Parathyroid adenoma (tissue), 2 donors: ENCODE data around the gene ARRB2.
"Not testable (repeated sequence)": the region's sequence is repeated elsewhere in the genome, so short reads cannot be mapped to it uniquely, and the experiment has no call there.

Experiments used
- H2AFZ ChIP-seq: fragments of 300-600 bp; sonication (generic); one replicate; pipeline ENCODE4 v1.7.0; 2017; ENCODE audit warnings: antibody characterized with exemption, mild to moderate bottlenecking
- H3K27ac ChIP-seq: fragments of 300-600 bp; sonication (generic); one replicate; pipeline ENCODE4 v1.7.0; 2017
- H3K27me3 ChIP-seq: fragments of 300-600 bp; sonication (generic); one replicate; pipeline ENCODE4 v1.7.0; 2017; ENCODE audit warnings: low read length; ENCODE audit not compliant: control insufficient read depth, insufficient read depth
- H3K36me3 ChIP-seq: fragments of 300-600 bp; sonication (generic); one replicate; pipeline ENCODE4 v1.7.0; 2017; ENCODE audit warnings: low read length; ENCODE audit not compliant: control insufficient read depth, insufficient read depth
- H3K4me1 ChIP-seq: fragments of 300-600 bp; sonication (generic); one replicate; pipeline ENCODE4 v1.7.0; 2017; ENCODE audit warnings: control low read depth
- H3K4me2 ChIP-seq: fragments of 300-600 bp; sonication (generic); one replicate; pipeline ENCODE4 v1.7.0; 2017; ENCODE audit warnings: low read length
- H3K4me3 ChIP-seq: fragments of 300-600 bp; sonication (generic); one replicate; pipeline ENCODE4 v1.7.0; 2017; ENCODE audit warnings: low read depth, low read length
- H3K79me2 ChIP-seq: fragments of 300-600 bp; sonication (generic); one replicate; pipeline ENCODE4 v1.7.0; 2017; ENCODE audit warnings: control low read depth
- H3K9ac ChIP-seq: fragments of 300-600 bp; sonication (generic); one replicate; pipeline ENCODE4 v1.7.0; 2017; ENCODE audit warnings: mild to moderate bottlenecking
- H3K9me3 ChIP-seq: fragments of 300-600 bp; sonication (generic); one replicate; pipeline ENCODE4 v1.7.0; 2017; ENCODE audit warnings: low read length; ENCODE audit not compliant: control insufficient read depth
- TF ChIP-seq, protein P1 (sequence below): fragments of 300-600 bp; sonication (generic); IDR thresholded peaks from one replicate; pipeline ENCODE4 v1.7.0; 2017; ENCODE audit warnings: antibody characterized with exemption, mild to moderate bottlenecking
- donor health status: primary hyperparathyroidism.

Gene ARRB2

DNA sequence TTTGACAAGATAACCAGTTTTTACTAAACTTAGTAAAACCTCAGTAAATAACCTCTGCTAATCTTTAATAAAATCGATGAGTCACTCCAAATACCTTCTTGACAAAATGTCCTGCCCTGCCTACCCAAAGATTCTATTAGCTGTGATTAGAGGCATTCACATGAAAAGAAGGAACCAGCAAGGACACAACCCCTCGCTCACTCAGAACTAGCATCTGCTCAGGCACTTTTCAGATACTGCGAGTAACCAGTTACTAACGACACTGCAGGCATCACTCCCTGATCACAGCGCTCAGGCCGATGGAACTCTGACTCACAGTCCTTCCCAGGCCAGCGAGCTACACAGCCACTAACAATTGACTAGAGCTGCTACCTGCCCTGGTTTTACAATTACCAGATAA is 30.8 kb upstream of the ARRB2 start:
- Histone ChIP-seq H3K4me2 (no peak overlapping the region), H3K79me2 (peaks cover 5% of the 10 kb centered on the region), H3K27ac (no peak overlapping the region), H2AFZ (no peak overlapping the region), H3K27me3 (no peaks in the 10 kb centered on the region), H3K9me3 (no peaks in the 10 kb centered on the region), H3K4me3 (no peak overlapping the region), H3K9ac (no peak overlapping the region), H3K4me1 (peaks cover 9% of the 10 kb centered on the region), H3K36me3 (no peaks in the 10 kb centered on the region)
- TF ChIP-seq, protein P1, sequence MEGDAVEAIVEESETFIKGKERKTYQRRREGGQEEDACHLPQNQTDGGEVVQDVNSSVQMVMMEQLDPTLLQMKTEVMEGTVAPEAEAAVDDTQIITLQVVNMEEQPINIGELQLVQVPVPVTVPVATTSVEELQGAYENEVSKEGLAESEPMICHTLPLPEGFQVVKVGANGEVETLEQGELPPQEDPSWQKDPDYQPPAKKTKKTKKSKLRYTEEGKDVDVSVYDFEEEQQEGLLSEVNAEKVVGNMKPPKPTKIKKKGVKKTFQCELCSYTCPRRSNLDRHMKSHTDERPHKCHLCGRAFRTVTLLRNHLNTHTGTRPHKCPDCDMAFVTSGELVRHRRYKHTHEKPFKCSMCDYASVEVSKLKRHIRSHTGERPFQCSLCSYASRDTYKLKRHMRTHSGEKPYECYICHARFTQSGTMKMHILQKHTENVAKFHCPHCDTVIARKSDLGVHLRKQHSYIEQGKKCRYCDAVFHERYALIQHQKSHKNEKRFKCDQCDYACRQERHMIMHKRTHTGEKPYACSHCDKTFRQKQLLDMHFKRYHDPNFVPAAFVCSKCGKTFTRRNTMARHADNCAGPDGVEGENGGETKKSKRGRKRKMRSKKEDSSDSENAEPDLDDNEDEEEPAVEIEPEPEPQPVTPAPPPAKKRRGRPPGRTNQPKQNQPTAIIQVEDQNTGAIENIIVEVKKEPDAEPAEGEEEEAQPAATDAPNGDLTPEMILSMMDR, result no peak

DNA sequence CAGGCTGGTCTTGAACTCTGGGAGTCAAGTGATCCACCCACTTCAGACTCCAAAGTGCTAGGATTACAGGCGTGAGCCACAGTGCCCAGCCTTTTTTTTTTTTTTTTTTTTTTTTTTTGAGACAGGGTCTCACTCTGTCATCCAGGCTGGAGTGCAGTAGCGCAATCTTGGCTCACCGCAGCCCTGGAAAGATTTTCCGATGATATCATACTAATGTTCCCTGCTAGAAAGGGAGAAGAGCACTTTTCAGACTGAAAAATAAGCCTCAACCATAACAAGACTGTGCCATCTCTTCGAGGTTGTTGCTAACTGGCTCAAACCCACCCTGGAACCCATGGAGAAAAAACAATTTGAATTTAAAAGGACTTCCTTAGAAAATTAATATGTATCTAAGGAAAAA is 26.7 kb upstream of the ARRB2 start:
- H3K27me3 ChIP-seq, H3K36me3 ChIP-seq, H2AFZ ChIP-seq, H3K4me2 ChIP-seq, H3K9ac ChIP-seq, H3K27ac ChIP-seq, H3K4me1 ChIP-seq, H3K9me3 ChIP-seq, H3K4me3 ChIP-seq: not testable (repeated sequence)
- H3K79me2 ChIP-seq, result peaks cover 17% of the 10 kb centered on the region

DNA sequence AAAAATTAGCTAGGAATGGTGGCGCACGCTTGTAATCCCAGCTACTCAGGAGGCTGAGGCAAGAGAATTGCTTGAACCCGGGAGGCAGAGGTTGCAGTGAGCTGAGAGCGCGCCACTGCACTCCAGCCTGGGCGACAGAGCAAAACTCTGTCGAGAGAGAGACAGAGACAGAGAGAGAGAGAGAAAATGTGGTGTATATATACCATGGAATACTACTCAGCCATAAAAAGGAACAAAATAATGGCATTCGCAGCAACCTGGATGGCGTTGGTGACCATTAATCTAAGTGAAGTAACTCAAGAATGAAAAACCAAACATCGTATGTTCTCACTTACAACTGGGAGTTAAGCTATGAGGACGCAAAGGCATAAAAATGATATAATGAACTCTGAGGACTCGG is 20.6 kb upstream of the ARRB2 start:
- not testable (repeated sequence) for H3K27ac ChIP-seq

DNA sequence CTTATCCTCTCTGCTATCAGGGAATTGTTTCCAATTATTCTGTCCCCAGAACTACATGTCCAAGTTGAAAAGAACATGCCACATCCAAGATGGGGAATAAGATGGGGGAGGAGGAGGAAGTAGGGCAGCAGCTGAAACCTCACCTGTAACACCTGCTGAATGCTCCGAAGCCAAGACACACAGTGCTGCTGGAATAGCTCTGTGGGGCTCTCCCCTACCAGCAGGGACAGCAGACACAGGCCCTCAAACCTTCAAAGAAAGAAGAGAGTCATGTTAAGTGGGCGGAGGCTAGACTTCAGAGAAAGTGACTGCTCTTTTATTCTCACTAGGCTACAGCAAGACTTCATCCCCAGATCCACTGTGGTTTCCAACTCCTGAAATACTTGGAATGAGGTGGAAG is 19.7 kb upstream of the ARRB2 start:
- H3K27me3 ChIP-seq, result no peaks in the 10 kb centered on the region
- no peaks in the 10 kb centered on the region for H3K36me3 ChIP-seq
- H3K9me3 ChIP-seq, result no peaks in the 10 kb centered on the region
- peaks cover 4% of the 10 kb centered on the region for H3K4me1 ChIP-seq
- H3K4me3 ChIP-seq, result no peak overlapping the region
- H3K79me2 ChIP-seq, result peaks cover 36% of the 10 kb centered on the region
- H3K4me2 ChIP-seq, result no peak overlapping the region
- TF ChIP-seq, protein P1, result no peak
- H2AFZ ChIP-seq, result no peak overlapping the region
- no peak overlapping the region for H3K9ac ChIP-seq
- H3K27ac ChIP-seq, result no peak overlapping the region

More for the DNA sequence above, 20.6 kb upstream of the ARRB2 start:
- H2AFZ ChIP-seq, H3K9me3 ChIP-seq, H3K36me3 ChIP-seq, H3K4me3 ChIP-seq, H3K4me1 ChIP-seq, H3K9ac ChIP-seq, H3K4me2 ChIP-seq, H3K27me3 ChIP-seq: not testable (repeated sequence)
- H3K79me2 ChIP-seq, result peaks cover 34% of the 10 kb centered on the region

DNA sequence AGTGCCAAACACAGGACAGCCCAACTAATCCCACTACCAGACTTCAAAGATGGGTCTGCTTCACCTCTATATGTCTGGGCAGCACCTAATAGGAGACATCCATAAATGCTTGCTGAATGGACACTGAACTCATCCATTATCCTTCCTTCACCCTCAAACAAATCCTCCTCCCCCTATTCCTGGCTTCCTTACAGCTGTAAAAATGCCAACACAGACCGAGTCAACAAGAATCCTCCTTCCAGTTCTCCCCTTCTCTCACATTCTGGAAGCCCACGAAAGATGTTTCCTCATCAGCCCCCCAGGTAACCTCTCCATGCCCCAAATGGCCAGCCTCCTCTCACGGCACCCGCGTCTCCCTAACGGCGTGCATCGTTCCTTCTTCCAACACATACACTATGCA is 18.7 kb upstream of the ARRB2 start:
- TF ChIP-seq, protein P1, result no peak
- Histone ChIP-seq H3K4me3 (no peak overlapping the region), H2AFZ (no peak overlapping the region), H3K4me2 (no peak overlapping the region), H3K9ac (no peak overlapping the region), H3K27me3 (no peaks in the 10 kb centered on the region), H3K9me3 (no peaks in the 10 kb centered on the region), H3K27ac (no peak overlapping the region), H3K36me3 (no peaks in the 10 kb centered on the region), H3K4me1 (no peaks in the 10 kb centered on the region), H3K79me2 (peaks cover 30% of the 10 kb centered on the region)

DNA sequence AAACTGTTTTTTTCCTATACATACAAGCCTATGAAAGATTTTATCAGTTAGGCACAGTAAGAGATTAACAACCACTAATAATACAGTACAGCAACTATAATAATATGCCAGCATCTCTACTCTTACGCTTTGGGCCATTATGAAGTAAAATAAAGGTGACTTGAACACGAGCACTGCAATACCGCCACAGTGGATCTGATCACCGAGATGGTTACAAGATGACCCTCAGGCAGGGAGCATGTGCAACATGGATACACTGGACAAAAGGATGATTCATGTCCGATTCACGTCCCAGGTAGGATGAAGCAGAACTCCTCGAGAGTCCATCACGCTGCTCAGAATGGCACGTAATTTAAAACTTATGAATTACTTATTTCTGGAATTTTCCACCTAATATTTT is 17.0 kb upstream of the ARRB2 start:
- no peaks in the 10 kb centered on the region for H3K9me3 ChIP-seq
- no peak overlapping the region for H3K27ac ChIP-seq
- H3K27me3 ChIP-seq, result no peaks in the 10 kb centered on the region
- TF ChIP-seq, protein P1, result no peak
- peaks cover 26% of the 10 kb centered on the region for H3K79me2 ChIP-seq
- H3K36me3 ChIP-seq, result no peaks in the 10 kb centered on the region
- H3K9ac ChIP-seq, result no peak overlapping the region
- no peak overlapping the region for H3K4me2 ChIP-seq
- no peaks in the 10 kb centered on the region for H3K4me1 ChIP-seq
- H3K4me3 ChIP-seq, result no peak overlapping the region
- H2AFZ ChIP-seq, result no peak overlapping the region
